Omental fat pad (tissue), 4 donors: ENCODE measurements around the gene CPA1. TPM values are rescaled to one million over a fixed set of nuclear protein-coding genes. Genes with fewer than 3 reads are reported as not detected.

ENCODE experiments used
- ATAC-seq: fragments of 150-250 bp; one replicate; pipeline ENCODE4 v1.9.1; 2016; ENCODE audit warnings: mild to moderate bottlenecking, moderate library complexity; ENCODE audit not compliant: low FRiP score
- DNase-seq: peaks from one replicate; pipeline ENCODE4 v3.0.0-alpha.2; 2019; ENCODE audit warnings: low spot score
- total RNA-seq, 4 donors: library from RNA; depleted of rRNA; stranded (reverse); fragments of >200 nt; gene quantifications; one replicate each; pipeline ENCODE4 v1.1.0, GENCODE V29; 2016
- TF ChIP-seq, protein P1 (sequence below), 3 donors: fragments of 450-650 bp; IDR thresholded peaks; one replicate each; pipeline ENCODE4 v1.5.1; 2016 to 2017; ENCODE audit warnings: antibody characterized with exemption in 3 of 3, mild to moderate bottlenecking in 3 of 3, moderate library complexity in 2 of 3

Gene CPA1
- total RNA-seq, 4 donors from 2014 or later = 2.0 to 4.5 (median 2.3) TPM; not detected in 1

- DNase-seq (no peak), ATAC-seq (no peak)
- TF ChIP-seq, protein P1, sequence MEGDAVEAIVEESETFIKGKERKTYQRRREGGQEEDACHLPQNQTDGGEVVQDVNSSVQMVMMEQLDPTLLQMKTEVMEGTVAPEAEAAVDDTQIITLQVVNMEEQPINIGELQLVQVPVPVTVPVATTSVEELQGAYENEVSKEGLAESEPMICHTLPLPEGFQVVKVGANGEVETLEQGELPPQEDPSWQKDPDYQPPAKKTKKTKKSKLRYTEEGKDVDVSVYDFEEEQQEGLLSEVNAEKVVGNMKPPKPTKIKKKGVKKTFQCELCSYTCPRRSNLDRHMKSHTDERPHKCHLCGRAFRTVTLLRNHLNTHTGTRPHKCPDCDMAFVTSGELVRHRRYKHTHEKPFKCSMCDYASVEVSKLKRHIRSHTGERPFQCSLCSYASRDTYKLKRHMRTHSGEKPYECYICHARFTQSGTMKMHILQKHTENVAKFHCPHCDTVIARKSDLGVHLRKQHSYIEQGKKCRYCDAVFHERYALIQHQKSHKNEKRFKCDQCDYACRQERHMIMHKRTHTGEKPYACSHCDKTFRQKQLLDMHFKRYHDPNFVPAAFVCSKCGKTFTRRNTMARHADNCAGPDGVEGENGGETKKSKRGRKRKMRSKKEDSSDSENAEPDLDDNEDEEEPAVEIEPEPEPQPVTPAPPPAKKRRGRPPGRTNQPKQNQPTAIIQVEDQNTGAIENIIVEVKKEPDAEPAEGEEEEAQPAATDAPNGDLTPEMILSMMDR (IDR thresholded peaks at IDR 0.05) = no peak
Measured at GRCh38 chr7:130381468-130382312, 1.4 kb downstream of the CPA1 start.

- no peak for DNase-seq
- no peak for ATAC-seq
- TF ChIP-seq, protein P1 (IDR thresholded peaks at IDR 0.05) = no peak
Measured at GRCh38 chr7:130383187-130383980, 3.1 kb downstream of the CPA1 start.

DNA sequence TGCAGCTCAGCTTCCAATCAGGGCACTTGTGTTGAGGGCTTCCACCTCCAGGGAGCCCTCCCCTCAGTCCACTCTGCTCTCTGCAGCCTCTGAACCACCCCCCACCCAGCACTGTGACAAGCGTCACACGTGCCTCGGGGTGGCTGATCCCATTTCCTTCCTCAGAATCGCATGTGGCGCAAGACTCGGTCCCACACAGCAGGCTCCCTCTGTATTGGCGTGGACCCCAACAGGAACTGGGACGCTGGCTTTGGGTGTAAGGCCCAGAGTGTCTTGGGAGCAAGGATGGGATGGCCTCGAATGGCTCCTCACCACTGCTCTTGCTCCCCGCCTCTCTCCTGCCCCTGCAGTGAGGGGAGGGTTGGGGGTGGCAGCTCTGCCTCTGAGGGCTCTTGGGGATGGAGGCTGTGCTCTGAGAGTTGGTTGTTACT, 4.1 kb downstream of the CPA1 start:
- TF ChIP-seq, protein P1 (IDR thresholded peaks at IDR 0.05) = no peak
- DNase-seq (no peak), ATAC-seq (no peak)

DNA sequence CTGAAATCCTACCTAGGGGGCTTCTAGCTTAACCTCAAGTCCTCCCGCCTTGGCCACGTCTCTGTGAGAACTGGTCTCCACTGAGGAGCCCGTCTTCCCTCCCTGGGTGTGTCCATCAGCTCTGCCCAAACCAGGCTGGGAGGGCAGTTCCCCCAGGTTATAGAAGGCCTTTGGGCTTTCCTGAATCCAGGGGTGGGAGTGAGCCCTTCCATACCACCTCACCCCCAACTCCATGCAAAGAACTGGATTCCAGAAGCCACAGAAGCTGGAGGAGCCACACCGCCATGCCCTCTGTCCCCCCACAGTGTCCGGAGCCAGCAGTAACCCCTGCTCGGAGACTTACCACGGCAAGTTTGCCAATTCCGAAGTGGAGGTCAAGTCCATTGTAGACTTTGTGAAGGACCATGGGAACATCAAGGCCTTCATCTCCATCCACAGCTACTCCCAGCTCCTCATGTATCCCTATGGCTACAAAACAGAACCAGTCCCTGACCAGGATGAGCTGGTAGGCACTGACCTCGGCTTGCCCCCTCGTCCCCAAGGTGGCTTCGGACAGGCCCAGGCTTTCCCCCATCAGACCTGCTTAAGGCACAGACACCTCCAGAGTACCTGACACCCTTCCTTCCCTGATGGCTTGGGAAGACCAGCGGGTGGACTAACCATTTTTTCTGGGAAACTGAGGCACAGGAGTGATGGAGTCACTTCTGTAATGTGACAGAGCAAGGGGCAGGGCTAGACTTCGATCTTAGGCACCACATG, 4.7 kb downstream of the CPA1 start:
- TF ChIP-seq, protein P1 (IDR thresholded peaks at IDR 0.05) = no peak
- DNase-seq = no peak
- ATAC-seq = no peak

DNA sequence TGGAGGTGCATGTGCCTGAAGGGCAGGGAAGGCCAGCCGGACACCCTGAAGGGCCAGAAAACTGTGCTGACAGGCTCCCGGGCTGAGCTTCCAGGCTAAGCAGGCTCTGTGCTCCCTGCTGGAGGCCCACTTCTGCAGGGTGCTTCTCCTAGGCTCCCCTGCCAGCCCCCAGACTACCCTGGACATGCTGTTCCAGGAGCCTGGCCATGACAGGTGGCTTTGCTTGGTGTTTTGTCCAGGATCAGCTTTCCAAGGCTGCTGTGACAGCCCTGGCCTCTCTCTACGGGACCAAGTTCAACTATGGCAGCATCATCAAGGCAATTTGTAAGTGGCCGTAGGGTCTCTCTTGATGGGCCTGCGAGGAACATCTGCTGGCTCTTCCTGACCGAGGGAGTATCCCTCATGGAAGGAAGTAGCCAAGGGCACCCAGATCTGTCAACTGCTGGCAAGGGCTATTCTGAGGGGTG, 5.3 kb downstream of the CPA1 start:
- TF ChIP-seq, protein P1 (IDR thresholded peaks at IDR 0.05) = no peak
- no peak for DNase-seq

DNA sequence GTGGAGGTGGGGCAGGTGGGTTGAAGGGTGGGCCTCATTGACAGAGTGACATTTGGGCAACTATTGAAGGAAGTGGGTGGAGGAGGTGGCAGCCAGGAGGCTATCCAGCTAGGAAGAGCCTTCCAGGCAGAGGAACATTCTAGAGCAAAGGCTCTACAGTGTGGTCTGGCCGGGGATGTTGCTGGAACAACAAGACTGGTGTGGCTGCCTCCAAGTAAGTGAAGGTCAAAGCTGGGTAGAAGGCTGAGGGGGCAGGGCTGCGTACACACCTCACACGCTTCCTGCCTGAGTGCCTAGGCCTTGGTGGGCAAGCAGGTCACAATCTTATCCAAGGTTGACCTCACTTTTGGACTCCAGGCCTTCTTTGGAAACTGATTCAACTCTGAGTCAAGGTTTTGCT, 6.6 kb downstream of the CPA1 start:
- ATAC-seq (peak; percentile 10), DNase-seq (no peak)
- TF ChIP-seq, protein P1 (IDR thresholded peaks at IDR 0.05) = no peak

More for the DNA sequence above, 5.3 kb downstream of the CPA1 start:
- ATAC-seq = no peak
